GM12872 (cell line): ENCODE measurements around the gene PLPPR4.

ENCODE experiments used
- TF ChIP-seq, protein P1 (sequence below): IDR thresholded peaks from 3 replicates; pipeline ENCODE4 v1.5.1; 2011; ENCODE audit warnings: low read depth, mild to moderate bottlenecking, low read length, moderate library complexity; ENCODE audit not compliant: insufficient read depth

PLPPR4 gene, protein sequence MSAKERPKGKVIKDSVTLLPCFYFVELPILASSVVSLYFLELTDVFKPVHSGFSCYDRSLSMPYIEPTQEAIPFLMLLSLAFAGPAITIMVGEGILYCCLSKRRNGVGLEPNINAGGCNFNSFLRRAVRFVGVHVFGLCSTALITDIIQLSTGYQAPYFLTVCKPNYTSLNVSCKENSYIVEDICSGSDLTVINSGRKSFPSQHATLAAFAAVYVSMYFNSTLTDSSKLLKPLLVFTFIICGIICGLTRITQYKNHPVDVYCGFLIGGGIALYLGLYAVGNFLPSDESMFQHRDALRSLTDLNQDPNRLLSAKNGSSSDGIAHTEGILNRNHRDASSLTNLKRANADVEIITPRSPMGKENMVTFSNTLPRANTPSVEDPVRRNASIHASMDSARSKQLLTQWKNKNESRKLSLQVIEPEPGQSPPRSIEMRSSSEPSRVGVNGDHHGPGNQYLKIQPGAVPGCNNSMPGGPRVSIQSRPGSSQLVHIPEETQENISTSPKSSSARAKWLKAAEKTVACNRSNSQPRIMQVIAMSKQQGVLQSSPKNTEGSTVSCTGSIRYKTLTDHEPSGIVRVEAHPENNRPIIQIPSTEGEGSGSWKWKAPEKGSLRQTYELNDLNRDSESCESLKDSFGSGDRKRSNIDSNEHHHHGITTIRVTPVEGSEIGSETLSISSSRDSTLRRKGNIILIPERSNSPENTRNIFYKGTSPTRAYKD

GRCh38 chr1:99264201-99265021, at the start of gene PLPPR4:
TSS of gene PLPPR4 (plus strand) at chr1:99264492. CDS start at chr1:99264594, 102 bp downstream.
- TF ChIP-seq, protein P1, sequence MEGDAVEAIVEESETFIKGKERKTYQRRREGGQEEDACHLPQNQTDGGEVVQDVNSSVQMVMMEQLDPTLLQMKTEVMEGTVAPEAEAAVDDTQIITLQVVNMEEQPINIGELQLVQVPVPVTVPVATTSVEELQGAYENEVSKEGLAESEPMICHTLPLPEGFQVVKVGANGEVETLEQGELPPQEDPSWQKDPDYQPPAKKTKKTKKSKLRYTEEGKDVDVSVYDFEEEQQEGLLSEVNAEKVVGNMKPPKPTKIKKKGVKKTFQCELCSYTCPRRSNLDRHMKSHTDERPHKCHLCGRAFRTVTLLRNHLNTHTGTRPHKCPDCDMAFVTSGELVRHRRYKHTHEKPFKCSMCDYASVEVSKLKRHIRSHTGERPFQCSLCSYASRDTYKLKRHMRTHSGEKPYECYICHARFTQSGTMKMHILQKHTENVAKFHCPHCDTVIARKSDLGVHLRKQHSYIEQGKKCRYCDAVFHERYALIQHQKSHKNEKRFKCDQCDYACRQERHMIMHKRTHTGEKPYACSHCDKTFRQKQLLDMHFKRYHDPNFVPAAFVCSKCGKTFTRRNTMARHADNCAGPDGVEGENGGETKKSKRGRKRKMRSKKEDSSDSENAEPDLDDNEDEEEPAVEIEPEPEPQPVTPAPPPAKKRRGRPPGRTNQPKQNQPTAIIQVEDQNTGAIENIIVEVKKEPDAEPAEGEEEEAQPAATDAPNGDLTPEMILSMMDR, result no peak

DNA sequence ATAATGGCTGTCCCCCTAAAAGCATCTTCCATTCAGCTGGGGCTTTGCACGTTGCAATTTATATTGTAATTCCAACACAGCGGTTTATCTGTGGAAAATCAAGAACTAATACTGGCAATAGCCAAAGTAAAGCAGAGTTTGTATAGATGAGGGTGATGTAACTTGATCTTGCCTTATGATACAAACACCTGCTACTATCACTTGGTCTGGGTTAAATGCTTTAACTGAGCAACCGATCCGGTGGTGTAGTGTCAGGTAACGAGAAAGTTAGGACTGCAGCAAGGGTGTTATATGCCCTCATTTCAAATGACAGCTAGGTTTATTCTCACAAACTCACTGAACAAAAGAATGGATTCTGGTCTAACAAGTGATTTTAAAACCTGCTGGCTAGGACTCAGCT, 47.3 kb upstream of the PLPPR4 start:
- TF ChIP-seq, protein P1, result no peak

GRCh38 chr1:99217599-99217998, 46.7 kb upstream of the PLPPR4 start:
- TF ChIP-seq, protein P1, result no peak

DNA sequence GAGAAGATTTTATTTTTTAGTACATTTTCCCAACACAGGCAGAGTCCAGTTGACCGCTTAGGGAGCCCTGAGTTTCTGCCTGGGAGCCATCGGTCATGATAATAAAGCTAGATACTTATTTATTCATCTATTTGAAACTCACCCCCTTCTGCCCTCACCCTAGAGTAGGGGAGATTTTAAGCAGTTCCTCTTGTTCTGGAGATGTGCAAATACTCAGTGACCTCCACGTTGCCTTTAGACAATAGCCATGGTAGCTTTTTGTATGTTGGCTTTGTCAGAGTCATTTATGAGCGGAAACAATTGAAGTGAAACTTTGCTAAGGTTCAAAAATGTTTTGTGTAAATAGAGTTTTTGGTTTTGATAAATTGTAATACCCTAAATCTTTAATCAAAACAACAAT, 45.7 kb upstream of the PLPPR4 start:
- TF ChIP-seq, protein P1, result no peak

DNA sequence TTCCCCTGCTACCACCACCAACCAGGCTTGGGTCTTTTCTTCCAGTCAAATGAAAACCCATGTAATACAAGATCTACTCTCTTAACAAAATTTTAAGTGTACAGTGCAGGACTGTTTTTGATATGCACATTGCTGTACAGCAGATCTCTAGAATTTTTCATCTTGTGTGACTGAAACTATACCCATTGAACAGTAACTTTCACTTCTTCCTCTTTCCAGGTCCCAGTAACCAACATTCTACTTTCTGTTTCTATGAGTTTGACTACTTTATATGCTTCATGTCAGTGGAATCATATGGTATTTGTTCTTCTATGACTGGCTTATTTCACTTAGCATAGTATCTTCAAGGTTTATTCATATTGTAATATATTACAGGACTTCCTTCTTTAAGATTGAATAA, 45.3 kb upstream of the PLPPR4 start:
- TF ChIP-seq, protein P1, result no peak

GRCh38 chr1:99227056-99227897, 37.0 kb upstream of the PLPPR4 start:
- TF ChIP-seq, protein P1, result no peak
